OCI-LY1 (cell line): Measurements from ENCODE around the gene CACNG4.

Source experiments
- H2AFZ ChIP-seq: fragments of 200-600 bp; sonication (generic), shearing (Covaris generic); 2 replicates; pipeline ENCODE4 v1.6.0; 2014; ENCODE audit warnings: antibody characterized with exemption, mild to moderate bottlenecking, low read length
- H3F3A ChIP-seq: fragments of 200-600 bp; sonication (generic), shearing (Covaris generic); 2 replicates; pipeline ENCODE4 v1.6.0; 2014; ENCODE audit warnings: mild to moderate bottlenecking, antibody characterized with exemption, low read length, moderate library complexity; ENCODE audit not compliant: insufficient read depth
- H3K27ac ChIP-seq: fragments of 200-600 bp; sonication (generic); 2 replicates; pipeline ENCODE4 v1.5.1; 2014; ENCODE audit warnings: low read length, mixed run types, mild to moderate bottlenecking, low read depth; ENCODE audit not compliant: poor library complexity, severe bottlenecking
- H3K27me3 ChIP-seq: fragments of 200-600 bp; sonication (generic); 2 replicates; pipeline ENCODE4 v1.6.0; 2014; ENCODE audit warnings: antibody characterized with exemption, mild to moderate bottlenecking, low read length, moderate library complexity; ENCODE audit not compliant: insufficient read depth
- H3K36me3 ChIP-seq: fragments of 200-600 bp; sonication (generic); 2 replicates; pipeline ENCODE4 v1.6.1; 2014; ENCODE audit warnings: mild to moderate bottlenecking, antibody characterized with exemption, low read length, moderate library complexity, mixed read lengths; ENCODE audit not compliant: insufficient read depth
- H3K4me1 ChIP-seq: fragments of 200-600 bp; sonication (generic); 2 replicates; pipeline ENCODE4 v1.5.1; 2014; ENCODE audit warnings: mild to moderate bottlenecking, low read length, moderate library complexity; ENCODE audit not compliant: insufficient read depth, severe bottlenecking
- H3K4me2 ChIP-seq: fragments of 200-600 bp; sonication (generic), shearing (Covaris generic); 2 replicates; pipeline ENCODE4 v1.6.1; 2014; ENCODE audit warnings: low read length
- H3K4me3 ChIP-seq: fragments of 200-600 bp; sonication (generic); 2 replicates; pipeline ENCODE4 v1.5.1; 2014; ENCODE audit warnings: low read length, low read depth, mild to moderate bottlenecking, mixed read lengths; ENCODE audit not compliant: poor library complexity, severe bottlenecking
- H3K79me2 ChIP-seq: fragments of 200-600 bp; shearing (Covaris generic); 2 replicates; pipeline ENCODE4 v1.6.1; 2016; ENCODE audit warnings: mixed run types, low read length, mixed read lengths; ENCODE audit not compliant: insufficient read depth
- H3K9ac ChIP-seq: fragments of 200-600 bp; sonication (generic), shearing (Covaris generic); 2 replicates; pipeline ENCODE4 v1.6.1; 2014; ENCODE audit warnings: mild to moderate bottlenecking, low read length, mixed read lengths
- H3K9me2 ChIP-seq: fragments of 200-600 bp; sonication (generic), shearing (Covaris generic); 2 replicates; pipeline ENCODE4 v1.6.1; 2014; ENCODE audit warnings: low read depth, mild to moderate bottlenecking, low read length, mixed read lengths
- H3K9me3 ChIP-seq: fragments of 200-600 bp; shearing (Covaris generic); 2 replicates; pipeline ENCODE4 v1.6.1; 2014; ENCODE audit warnings: low read length, mixed read lengths
- H4K20me1 ChIP-seq: fragments of 200-600 bp; sonication (generic), shearing (Covaris generic); 2 replicates; pipeline ENCODE4 v1.6.0; 2016; ENCODE audit warnings: mild to moderate bottlenecking, low read length; ENCODE audit not compliant: insufficient read depth
- CTCF ChIP-seq: fragments of 200-600 bp; sonication (generic), shearing (Covaris generic); IDR thresholded peaks from 2 replicates; pipeline ENCODE4 v1.5.1; 2017; ENCODE audit warnings: mild to moderate bottlenecking, antibody characterized with exemption, low read length, moderate library complexity, mixed read lengths
- EZH2 ChIP-seq: fragments of 200-600 bp; sonication (generic), shearing (Covaris generic); IDR thresholded peaks from 2 replicates; pipeline ENCODE4 v1.8.0; 2017; ENCODE audit warnings: borderline replicate concordance, mixed run types, mild to moderate bottlenecking, antibody characterized with exemption, low read length, moderate library complexity, mixed read lengths

The CACNG4 gene

GRCh38 chr17:67058036-67058435 lies 93.5 kb downstream of the CACNG4 start:
- no peaks in the 10 kb centered on the region for H3F3A ChIP-seq
- no peak for TF ChIP-seq EZH2
- no peak for TF ChIP-seq CTCF
- no peaks in the 10 kb centered on the region for H3K9me3 ChIP-seq
- H3K4me2 ChIP-seq, result no peak overlapping the region
- no peaks in the 10 kb centered on the region for H3K79me2 ChIP-seq
- H3K4me3 ChIP-seq, result no peak overlapping the region
- no peak overlapping the region for H2AFZ ChIP-seq
- no peaks in the 10 kb centered on the region for H3K36me3 ChIP-seq
- H3K4me1 ChIP-seq, result peaks cover 9% of the 10 kb centered on the region
- H3K9ac ChIP-seq, result no peak overlapping the region
- no peak overlapping the region for H3K27ac ChIP-seq
- no peaks in the 10 kb centered on the region for H4K20me1 ChIP-seq
- no peaks in the 10 kb centered on the region for H3K27me3 ChIP-seq
- H3K9me2 ChIP-seq, result no peaks in the 10 kb centered on the region

- Histone ChIP-seq H3K4me2 (no peak overlapping the region), H4K20me1 (no peaks in the 10 kb centered on the region), H3K27ac (no peak overlapping the region), H3K79me2 (no peaks in the 10 kb centered on the region), H3K27me3 (no peaks in the 10 kb centered on the region), H3K4me3 (no peak overlapping the region), H2AFZ (no peak overlapping the region), H3K4me1 (peaks cover 9% of the 10 kb centered on the region), H3K9ac (no peak overlapping the region), H3K36me3 (no peaks in the 10 kb centered on the region), H3K9me3 (no peaks in the 10 kb centered on the region), H3K9me2 (no peaks in the 10 kb centered on the region), H3F3A (no peaks in the 10 kb centered on the region)
- no peak for TF ChIP-seq CTCF
- no peak for TF ChIP-seq EZH2
Observed at GRCh38 chr17:67059372-67059771, 94.9 kb downstream of the CACNG4 start.

DNA sequence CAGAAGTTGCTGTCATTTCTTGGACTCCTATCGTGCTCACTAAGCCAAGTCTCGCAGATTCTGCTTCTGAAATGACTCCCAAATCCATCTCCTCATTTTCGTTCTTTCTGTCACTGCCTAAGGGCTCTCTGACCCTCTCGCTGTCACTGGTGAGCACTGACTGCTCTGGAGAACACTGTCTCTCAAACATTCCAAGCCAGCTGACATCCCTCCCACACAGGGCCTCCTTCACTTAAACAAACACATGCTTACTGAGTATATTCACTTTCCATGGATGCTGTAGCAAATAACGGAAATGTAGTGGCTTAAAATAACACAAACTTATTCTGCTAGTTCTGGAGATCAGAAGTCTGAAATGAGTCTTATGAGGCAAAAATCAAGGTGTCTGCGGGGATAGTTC lies 98.6 kb downstream of the CACNG4 start:
- H3K9me3 ChIP-seq, result no peaks in the 10 kb centered on the region
- no peak for TF ChIP-seq EZH2
- TF ChIP-seq CTCF, result no peak
- no peaks in the 10 kb centered on the region for H3K4me1 ChIP-seq
- no peak overlapping the region for H3K4me2 ChIP-seq
- H2AFZ ChIP-seq, result no peak overlapping the region
- H4K20me1 ChIP-seq, result no peaks in the 10 kb centered on the region
- H3K9ac ChIP-seq, result no peak overlapping the region
- no peaks in the 10 kb centered on the region for H3K36me3 ChIP-seq
- no peak overlapping the region for H3K27ac ChIP-seq
- H3K9me2 ChIP-seq, result no peaks in the 10 kb centered on the region
- no peaks in the 10 kb centered on the region for H3K79me2 ChIP-seq
- no peaks in the 10 kb centered on the region for H3K27me3 ChIP-seq
- no peaks in the 10 kb centered on the region for H3F3A ChIP-seq
- H3K4me3 ChIP-seq, result no peak overlapping the region
